ENCODE measurements around the gene EBLN2.

EBLN2 gene

GRCh38 chr3:73026760-73027113 is 34.7 kb upstream of the EBLN2 start:
- TF ChIP-seq, protein P1, sequence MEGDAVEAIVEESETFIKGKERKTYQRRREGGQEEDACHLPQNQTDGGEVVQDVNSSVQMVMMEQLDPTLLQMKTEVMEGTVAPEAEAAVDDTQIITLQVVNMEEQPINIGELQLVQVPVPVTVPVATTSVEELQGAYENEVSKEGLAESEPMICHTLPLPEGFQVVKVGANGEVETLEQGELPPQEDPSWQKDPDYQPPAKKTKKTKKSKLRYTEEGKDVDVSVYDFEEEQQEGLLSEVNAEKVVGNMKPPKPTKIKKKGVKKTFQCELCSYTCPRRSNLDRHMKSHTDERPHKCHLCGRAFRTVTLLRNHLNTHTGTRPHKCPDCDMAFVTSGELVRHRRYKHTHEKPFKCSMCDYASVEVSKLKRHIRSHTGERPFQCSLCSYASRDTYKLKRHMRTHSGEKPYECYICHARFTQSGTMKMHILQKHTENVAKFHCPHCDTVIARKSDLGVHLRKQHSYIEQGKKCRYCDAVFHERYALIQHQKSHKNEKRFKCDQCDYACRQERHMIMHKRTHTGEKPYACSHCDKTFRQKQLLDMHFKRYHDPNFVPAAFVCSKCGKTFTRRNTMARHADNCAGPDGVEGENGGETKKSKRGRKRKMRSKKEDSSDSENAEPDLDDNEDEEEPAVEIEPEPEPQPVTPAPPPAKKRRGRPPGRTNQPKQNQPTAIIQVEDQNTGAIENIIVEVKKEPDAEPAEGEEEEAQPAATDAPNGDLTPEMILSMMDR (IDR thresholded peaks at IDR 0.05; ENCODE audit: extremely low read depth, insufficient read depth, missing control alignments) = no peak
- DNase-seq (ENCODE audit: low spot score) = no peak
- in situ Hi-C loops (cut with MboI; ENCODE audit: low pct_unique_long_range_greater_than_20kb, low sequenced_read_pairs, unreplicated experiment) = no loop called here

- in situ Hi-C loops (cut with MboI; ENCODE audit: low pct_unique_long_range_greater_than_20kb, low sequenced_read_pairs, unreplicated experiment) = no loop called here
- no peak for DNase-seq (ENCODE audit: low spot score)
- TF ChIP-seq, protein P1 (IDR thresholded peaks at IDR 0.05; ENCODE audit: extremely low read depth, insufficient read depth, missing control alignments) = no peak
Observed at GRCh38 chr3:73028803-73029202, 32.7 kb upstream of the EBLN2 start.

GRCh38 chr3:73029321-73029796 is 32.1 kb upstream of the EBLN2 start:
- TF ChIP-seq, protein P1 (IDR thresholded peaks at IDR 0.05; ENCODE audit: extremely low read depth, insufficient read depth, missing control alignments) = no peak
- no peak for DNase-seq (ENCODE audit: low spot score)
- in situ Hi-C loops (cut with MboI; ENCODE audit: low pct_unique_long_range_greater_than_20kb, low sequenced_read_pairs, unreplicated experiment) = no loop called here

- in situ Hi-C loops (cut with MboI; ENCODE audit: low pct_unique_long_range_greater_than_20kb, low sequenced_read_pairs, unreplicated experiment) = no loop called here
- DNase-seq (ENCODE audit: low spot score) = no peak
- TF ChIP-seq, protein P1 (IDR thresholded peaks at IDR 0.05; ENCODE audit: extremely low read depth, insufficient read depth, missing control alignments) = no peak
Observed at GRCh38 chr3:73030073-73030597, 31.3 kb upstream of the EBLN2 start.

DNA sequence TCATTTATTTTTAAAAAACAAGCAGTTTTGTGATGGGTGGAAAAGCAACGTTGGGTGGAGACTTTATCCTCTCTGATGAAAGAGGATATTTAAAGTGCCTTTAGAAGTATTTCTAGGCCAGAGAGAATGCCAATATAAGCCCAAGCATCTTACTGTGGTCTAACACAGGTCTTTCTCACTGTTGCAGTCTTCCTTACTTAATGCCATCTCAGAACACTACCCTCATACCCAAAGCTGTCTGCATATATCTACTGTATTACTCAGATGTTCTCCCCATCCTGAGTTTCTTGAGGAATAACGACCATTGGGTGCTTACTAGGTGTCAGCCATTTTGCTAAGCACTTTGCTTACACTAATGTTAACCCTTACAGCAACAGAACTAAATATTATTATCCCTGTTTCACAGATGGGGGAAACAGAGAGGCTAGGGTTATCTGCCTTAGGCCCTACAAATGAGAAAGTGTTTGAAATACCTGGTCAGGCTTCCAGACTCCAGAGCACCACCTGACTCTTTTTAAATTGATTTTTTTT is 29.8 kb upstream of the EBLN2 start:
- DNase-seq (ENCODE audit: low spot score) = no peak
- in situ Hi-C loops (cut with MboI; ENCODE audit: low pct_unique_long_range_greater_than_20kb, low sequenced_read_pairs, unreplicated experiment) = no loop called here
- TF ChIP-seq, protein P1 (IDR thresholded peaks at IDR 0.05; ENCODE audit: extremely low read depth, insufficient read depth, missing control alignments) = no peak

DNA sequence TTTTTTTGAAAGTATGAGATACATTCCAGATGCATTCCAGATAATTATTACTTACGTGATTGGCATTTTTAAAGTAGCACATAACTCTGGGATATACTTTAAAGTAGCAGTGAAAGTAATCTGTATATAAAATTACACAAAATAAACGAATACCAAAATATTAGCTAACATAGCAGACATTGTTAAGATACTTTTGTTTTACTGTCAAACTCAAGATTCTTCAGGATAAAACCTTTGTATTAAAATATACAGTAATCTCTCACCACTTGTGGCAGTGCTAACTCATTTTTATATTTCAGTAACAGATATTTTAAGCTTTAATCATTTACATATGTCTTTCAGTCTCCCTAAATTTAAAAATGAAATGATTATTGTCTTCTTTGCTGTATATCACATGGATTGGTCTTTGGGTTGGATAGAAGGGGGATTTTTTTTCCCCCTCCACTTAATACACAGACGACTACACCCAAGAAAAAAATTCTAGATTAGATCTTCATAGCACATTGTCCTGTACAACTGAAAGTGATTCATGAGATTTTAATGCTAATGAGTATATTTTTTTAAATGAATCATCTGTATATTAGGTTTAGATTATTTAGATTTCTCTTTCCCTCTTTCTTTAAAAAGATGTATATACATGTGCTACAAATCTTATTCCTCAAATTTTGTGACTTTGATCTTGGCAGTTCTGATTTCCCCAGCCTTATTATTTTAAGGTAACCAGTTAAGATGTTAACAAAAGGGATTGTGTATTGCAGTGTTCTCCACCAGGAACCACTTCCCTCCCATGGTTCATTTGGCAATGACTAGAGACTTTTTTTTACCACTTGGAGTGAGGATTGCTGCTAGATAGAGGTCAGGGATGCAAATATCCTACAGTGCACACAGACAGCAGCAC is 24.5 kb upstream of the EBLN2 start:
- DNase-seq (ENCODE audit: low spot score) = no peak
- TF ChIP-seq, protein P1 (IDR thresholded peaks at IDR 0.05; ENCODE audit: extremely low read depth, insufficient read depth, missing control alignments) = no peak

More for the DNA sequence above, 24.5 kb upstream of the EBLN2 start:
- in situ Hi-C loops (cut with MboI; ENCODE audit: low pct_unique_long_range_greater_than_20kb, low sequenced_read_pairs, unreplicated experiment) = no loop called here
